GM18870 (cell line): ENCODE results near the gene DCAKD.

Experiments
- ATAC-seq: cut with Tn5 transposase; IDR thresholded peaks from one replicate; pipeline ENCODE4 v1.9.1; 2021; ENCODE audit warnings: moderate library complexity; ENCODE audit not compliant: unreplicated experiment

The DCAKD gene

GRCh38 chr17:45051060-45051719 lies at the start of gene DCAKD:
TSS of gene DCAKD (minus strand) at chr17:45051632. CDS start at chr17:45034885, 16,747 bp downstream.
- no peak for ATAC-seq

- no peak for ATAC-seq
Measured at GRCh38 chr17:45098869-45099616, 47.6 kb upstream of the DCAKD start.

- ATAC-seq, result no peak
Measured at GRCh38 chr17:45098081-45098868, 46.8 kb upstream of the DCAKD start.

- ATAC-seq, result no peak
Measured at GRCh38 chr17:45096926-45097325, 45.5 kb upstream of the DCAKD start.

- ATAC-seq, result no peak
Measured at GRCh38 chr17:45096141-45096540, 44.7 kb upstream of the DCAKD start.

- ATAC-seq, result no peak
Measured at GRCh38 chr17:45093444-45094110, 42.1 kb upstream of the DCAKD start.

GRCh38 chr17:45092911-45093430 lies 41.5 kb upstream of the DCAKD start:
- ATAC-seq, result no peak

- ATAC-seq, result no peak
Measured at GRCh38 chr17:45091778-45092425, 40.5 kb upstream of the DCAKD start.

GRCh38 chr17:45090711-45091110 lies 39.3 kb upstream of the DCAKD start:
- ATAC-seq, result no peak

- ATAC-seq, result no peak
Measured at GRCh38 chr17:45088741-45089140, 37.3 kb upstream of the DCAKD start.

GRCh38 chr17:45087978-45088377 lies 36.5 kb upstream of the DCAKD start:
- no peak for ATAC-seq

- no peak for ATAC-seq
Measured at GRCh38 chr17:45087504-45087975, 36.1 kb upstream of the DCAKD start.

GRCh38 chr17:45086865-45087503 lies 35.6 kb upstream of the DCAKD start:
- ATAC-seq, result no peak

GRCh38 chr17:45086391-45086790 lies 35.0 kb upstream of the DCAKD start:
- ATAC-seq, result no peak

- ATAC-seq, result no peak
Measured at GRCh38 chr17:45081047-45081703, 29.7 kb upstream of the DCAKD start.

GRCh38 chr17:45077643-45078042 lies 26.2 kb upstream of the DCAKD start:
- no peak for ATAC-seq

- no peak for ATAC-seq
Measured at GRCh38 chr17:45073414-45074070, 22.1 kb upstream of the DCAKD start.

- ATAC-seq, result no peak
Measured at GRCh38 chr17:45070809-45071208, 19.4 kb upstream of the DCAKD start.

GRCh38 chr17:45070001-45070400 lies 18.6 kb upstream of the DCAKD start:
- no peak for ATAC-seq
